ENCODE results near the gene ZDHHC14.
A peak's percentile ranks its signal among the peaks of the same experiment; 100 is the strongest.

The ZDHHC14 gene

DNA sequence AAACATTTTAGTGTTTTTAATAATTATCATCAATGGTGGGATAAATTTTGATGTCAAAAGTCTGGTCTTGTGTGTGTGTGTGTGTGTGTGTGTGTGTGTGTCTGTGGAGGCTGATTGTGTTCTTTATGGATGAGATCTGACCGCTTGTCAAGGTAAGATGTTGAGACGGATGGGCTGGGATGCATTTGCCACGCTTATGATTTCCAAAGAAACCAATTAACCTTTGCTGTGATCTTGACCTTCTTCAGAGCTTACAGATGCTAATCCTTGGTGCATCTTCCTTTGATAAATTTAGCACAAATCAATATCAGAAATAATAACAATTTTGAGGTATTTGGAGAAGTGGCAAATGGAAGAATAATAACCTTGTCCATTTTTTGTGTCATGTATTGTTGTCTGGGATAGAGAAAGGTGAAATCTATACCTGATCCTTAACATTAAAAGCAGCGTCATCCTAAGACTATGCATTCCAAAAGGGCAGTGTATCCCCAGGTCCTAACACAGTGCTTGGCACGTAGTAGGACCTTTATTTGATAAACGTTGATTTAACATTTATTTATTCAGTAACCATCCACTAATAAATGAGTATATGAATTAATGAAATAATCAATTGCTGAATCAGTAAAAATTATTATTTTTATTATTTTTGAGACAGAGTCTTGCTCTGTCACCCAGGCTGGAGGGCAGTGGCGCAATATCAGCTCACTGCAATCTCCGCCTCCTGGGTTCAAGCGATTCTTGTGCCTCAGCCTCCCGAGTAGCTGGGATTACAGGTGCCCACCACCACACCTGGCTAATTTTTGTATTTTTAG, 70.1 kb downstream of the ZDHHC14 start:
- TF ChIP-seq, protein P1, sequence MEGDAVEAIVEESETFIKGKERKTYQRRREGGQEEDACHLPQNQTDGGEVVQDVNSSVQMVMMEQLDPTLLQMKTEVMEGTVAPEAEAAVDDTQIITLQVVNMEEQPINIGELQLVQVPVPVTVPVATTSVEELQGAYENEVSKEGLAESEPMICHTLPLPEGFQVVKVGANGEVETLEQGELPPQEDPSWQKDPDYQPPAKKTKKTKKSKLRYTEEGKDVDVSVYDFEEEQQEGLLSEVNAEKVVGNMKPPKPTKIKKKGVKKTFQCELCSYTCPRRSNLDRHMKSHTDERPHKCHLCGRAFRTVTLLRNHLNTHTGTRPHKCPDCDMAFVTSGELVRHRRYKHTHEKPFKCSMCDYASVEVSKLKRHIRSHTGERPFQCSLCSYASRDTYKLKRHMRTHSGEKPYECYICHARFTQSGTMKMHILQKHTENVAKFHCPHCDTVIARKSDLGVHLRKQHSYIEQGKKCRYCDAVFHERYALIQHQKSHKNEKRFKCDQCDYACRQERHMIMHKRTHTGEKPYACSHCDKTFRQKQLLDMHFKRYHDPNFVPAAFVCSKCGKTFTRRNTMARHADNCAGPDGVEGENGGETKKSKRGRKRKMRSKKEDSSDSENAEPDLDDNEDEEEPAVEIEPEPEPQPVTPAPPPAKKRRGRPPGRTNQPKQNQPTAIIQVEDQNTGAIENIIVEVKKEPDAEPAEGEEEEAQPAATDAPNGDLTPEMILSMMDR (IDR thresholded peaks at IDR 0.05; ENCODE audit: control insufficient read depth, extremely low read depth, insufficient read depth): no peak
- no peak for DNase-seq (ENCODE audit: low read depth)
- peak overlapping the region; percentile 39 for H3K4me3 ChIP-seq (ENCODE audit: low read depth, low read length)

DNA sequence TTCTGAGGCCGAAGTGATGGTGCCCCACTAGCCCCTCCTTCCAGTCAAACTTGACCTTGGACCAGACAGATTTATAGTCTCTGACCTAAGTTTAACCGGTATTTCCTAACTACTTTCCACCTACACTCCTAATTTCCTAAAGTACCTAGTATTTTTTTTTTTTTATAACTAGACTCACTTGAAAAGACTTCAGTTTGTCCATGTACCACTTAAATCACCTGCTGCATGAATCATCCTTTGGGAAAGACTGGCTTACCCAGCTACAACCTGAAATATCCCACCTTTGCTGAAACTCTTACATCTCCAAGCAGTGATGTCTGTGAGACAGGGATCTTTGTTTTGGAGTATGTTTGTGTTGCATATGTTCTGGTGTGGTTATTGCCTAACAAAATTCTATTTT, 71.1 kb downstream of the ZDHHC14 start:
- no peak overlapping the region for H3K4me3 ChIP-seq (ENCODE audit: low read depth, low read length)
- TF ChIP-seq, protein P1 (IDR thresholded peaks at IDR 0.05; ENCODE audit: control insufficient read depth, extremely low read depth, insufficient read depth): no peak
- DNase-seq (ENCODE audit: low read depth): no peak

DNA sequence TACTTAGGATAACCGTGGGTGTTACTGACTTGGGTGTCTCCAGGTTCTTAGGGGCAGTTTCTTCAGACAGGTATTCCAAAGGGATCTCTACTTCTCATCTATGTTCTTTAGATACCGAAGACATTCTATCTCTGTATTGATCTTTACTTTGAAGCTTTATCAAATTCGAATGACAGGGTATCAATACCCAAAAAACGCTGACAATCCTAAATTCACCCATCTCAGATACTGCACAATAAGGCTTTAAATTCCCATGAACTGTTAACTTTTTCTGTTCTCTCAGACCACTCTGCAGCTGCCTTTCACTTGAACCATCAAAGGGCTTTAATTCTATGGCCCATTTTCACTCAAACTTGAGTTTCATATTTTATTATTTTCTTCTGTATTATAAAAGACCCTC, 72.1 kb downstream of the ZDHHC14 start:
- TF ChIP-seq, protein P1 (IDR thresholded peaks at IDR 0.05; ENCODE audit: control insufficient read depth, extremely low read depth, insufficient read depth): no peak
- no peak overlapping the region for H3K4me3 ChIP-seq (ENCODE audit: low read depth, low read length)
- no peak for DNase-seq (ENCODE audit: low read depth)

DNA sequence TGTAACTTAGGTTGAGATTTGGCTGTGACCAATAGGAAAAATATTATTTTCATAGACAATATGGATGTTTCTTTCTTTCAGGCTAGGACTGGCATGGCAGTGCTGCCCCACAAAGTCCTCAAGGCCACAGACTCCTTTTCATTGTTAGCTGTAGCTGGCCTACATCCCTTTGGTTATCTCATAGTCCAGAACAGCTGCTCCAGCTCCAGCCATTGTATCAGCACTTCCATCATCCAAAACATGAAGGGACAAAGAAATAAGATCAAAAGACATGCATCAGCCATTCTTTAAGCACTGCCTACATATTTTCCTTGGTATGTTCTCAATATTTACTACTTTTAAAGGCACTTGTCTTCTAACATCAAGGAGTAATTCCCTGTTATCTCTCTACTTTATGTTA, 73.0 kb downstream of the ZDHHC14 start:
- TF ChIP-seq, protein P1 (IDR thresholded peaks at IDR 0.05; ENCODE audit: control insufficient read depth, extremely low read depth, insufficient read depth): no peak
- no peak for DNase-seq (ENCODE audit: low read depth)
- no peak overlapping the region for H3K4me3 ChIP-seq (ENCODE audit: low read depth, low read length)

DNA sequence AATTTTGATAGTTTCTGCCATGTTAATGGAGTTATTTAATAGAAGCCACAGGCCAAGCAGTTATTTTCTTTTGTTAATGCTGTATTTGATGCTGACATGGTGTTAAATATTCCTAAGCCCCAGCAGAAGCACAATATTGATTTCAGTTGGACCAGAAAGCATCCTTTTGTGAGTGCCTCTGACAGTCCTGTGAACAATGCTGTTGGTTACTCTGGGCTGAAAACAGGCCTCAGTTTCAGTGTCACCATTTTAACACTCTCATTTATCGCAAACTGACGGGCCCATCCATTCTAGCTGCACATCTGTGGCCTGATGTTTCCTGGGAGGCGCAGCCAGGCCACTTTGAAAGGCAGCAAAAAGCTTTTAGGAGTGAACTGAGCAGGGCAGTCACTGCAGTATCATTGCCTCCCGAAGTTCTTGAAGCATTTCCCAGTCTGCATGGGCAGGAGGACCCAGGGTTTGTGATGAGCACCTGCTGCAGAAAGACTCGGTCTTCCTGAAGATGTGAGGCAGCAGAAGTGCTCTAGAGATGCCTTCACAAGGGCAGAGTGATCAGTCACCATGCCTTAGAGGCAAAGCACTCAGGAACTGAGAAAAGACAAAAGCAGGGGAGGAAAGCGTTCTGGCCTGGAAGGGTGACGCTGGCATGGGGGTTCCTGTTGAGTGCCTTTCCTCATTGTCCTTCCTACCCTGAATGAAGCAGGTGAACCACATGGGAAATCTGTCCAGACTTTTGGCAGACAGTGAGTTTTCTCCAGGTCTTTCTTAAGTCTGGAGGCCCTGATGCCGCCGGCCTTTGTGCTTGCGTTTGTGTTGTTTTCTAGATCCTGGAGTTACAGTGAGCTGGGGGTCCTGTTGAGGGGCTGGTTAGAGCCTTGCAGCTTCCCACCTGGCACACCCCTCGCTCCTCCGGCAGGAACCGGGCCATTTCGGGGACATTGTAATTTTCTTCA, 74.0 kb downstream of the ZDHHC14 start:
- H3K4me3 ChIP-seq (ENCODE audit: low read depth, low read length): no peak overlapping the region
- DNase-seq (ENCODE audit: low read depth): no peak
- TF ChIP-seq, protein P1 (IDR thresholded peaks at IDR 0.05; ENCODE audit: control insufficient read depth, extremely low read depth, insufficient read depth): no peak

DNA sequence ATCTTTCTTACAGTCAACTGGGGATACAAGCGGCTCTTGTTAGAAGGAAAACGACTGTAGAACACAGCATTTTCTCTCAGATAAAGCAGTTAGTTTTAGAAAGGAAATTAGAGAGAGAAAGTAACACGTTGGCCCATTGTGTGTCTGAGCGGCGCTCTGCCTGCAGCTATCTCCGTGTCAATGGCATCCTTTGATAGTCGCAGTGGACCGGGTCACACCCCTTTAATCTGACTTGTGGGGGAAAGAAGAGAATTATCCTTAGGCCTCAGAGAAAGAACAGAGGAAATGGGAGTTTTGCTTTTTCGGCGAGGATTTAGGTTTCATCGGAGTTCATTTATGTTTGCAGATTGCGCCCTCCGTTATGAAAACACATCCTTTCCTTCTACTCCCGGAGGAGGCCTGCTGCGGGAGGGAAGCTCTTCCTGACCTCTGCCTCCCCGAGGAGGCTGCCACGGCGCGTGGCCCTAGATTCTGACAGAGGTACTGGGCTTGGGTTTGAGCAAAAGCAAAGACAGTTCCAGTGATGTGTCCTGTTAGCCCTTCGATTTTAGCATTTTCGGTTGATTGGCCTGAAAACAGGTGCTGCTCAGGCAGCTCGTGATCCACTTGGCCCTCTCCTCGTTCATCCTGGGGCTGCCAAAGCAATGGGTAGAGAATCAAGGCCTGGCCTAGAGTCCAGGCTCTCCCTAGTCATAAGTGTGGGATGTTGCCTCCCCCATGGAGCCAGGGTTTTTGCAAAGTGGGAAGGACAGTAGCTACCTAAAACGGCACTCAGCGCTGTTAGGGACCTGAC, 74.9 kb downstream of the ZDHHC14 start:
- TF ChIP-seq, protein P1 (IDR thresholded peaks at IDR 0.05; ENCODE audit: control insufficient read depth, extremely low read depth, insufficient read depth): no peak
- H3K4me3 ChIP-seq (ENCODE audit: low read depth, low read length): no peak overlapping the region
- DNase-seq (ENCODE audit: low read depth): no peak
